HT-29 (cell line): Measurements from ENCODE around the gene MAP3K3. TPM values are rescaled to one million over a fixed set of nuclear protein-coding genes. Genes with fewer than 3 reads are reported as not detected.
"Not testable (repeated sequence)": the region's sequence is repeated elsewhere in the genome, so short reads cannot be mapped to it uniquely, and the experiment has no call there.

Experiments
- DNase-seq: peaks from one replicate; pipeline ENCODE4 v3.0.0-alpha.2; 2015; ENCODE audit warnings: low spot score
- small RNA-seq: library from RNA; depleted of rRNA; stranded (forward); fragments of <200 nt; gene quantifications from one replicate; pipeline ENCODE3, GENCODE V24; 2014
- total RNA-seq: library from RNA; depleted of rRNA; stranded (reverse); fragments of >200 nt; shearing (Covaris generic); gene quantifications from 2 replicates; pipeline ENCODE4 v1.2.3, GENCODE V29; 2014; rRNA removed

MAP3K3 gene
- total RNA-seq, 1 experiment from 2014 or later: 19.4 TPM

GRCh38 chr17:63704836-63705235 is 82.6 kb downstream of the MAP3K3 start:
- DNase-seq: no peak

DNA sequence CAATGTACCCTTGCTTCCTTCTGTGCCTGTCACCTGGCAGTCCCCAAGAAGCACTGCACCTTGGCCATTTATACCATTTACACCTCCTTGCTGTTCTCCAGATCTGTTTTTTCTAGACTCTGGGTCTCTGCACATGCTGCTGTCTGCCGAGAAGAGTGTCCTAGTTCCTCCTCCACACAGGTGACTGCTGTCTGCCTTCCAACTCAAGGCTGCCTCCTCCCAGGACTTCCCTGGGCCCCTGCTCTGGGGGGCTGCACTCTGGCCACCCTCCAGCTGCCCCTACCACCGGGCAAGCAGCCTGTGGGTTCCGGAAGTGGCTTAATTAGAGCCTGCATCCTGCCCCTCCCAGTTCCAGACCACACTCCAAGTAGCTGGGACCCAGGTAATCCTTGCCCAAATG is 83.4 kb downstream of the MAP3K3 start:
- no peak for DNase-seq

DNA sequence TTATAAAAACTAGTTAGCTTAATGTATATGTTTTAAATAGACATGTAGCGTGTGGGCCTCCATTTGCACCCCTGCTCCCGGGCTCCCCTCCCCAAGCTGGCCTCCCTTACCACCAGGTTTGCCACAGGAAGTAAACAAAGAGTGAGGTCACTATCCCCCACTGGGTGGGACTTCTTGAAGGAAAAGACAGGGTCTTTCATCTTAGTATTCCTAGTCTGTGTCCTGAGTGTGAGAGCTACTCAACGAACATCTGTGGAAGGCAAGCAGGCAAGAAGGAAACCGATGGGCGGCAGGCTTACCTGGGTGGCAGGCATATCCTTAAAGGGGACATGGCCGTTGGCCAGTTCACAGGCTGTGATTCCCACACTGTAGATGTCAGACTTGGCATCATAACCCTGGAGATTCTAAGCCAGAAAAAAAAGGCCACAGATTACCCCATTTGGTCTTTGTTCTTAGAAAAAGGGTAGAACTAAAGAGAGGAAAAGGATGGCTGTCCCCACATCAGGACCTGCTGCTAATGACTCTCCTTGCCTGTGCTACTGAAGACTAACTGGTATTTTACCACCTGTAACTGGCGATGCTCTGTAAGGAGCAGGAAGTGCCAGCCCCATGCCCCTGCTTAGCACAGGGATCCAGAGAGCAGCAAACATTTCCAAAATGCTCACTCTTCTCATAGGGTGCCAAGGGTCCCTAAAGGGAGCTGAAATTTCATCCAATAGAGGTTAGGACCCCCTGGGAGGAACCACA is 84.3 kb downstream of the MAP3K3 start:
- no peak for DNase-seq

DNA sequence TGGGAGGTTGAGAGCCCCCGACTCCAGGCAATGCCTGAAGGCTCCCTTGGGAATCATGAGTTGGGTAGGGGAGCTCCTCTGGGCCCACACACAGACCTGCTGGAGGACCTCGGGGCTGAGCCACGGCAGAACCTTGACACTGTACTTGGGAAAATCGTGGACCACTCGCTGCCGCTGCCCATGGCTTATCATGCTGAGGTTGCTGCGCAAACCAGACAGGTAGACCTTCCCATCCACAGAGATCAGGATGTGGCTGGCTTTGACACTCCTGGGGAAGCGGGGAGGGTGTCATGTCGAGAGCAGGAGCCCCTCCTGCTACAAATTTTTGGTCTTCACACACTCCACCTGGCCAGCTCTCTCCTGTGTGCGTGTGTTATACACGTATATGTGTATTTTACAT is 84.9 kb downstream of the MAP3K3 start:
- no peak for DNase-seq

GRCh38 chr17:63709110-63709509 is 86.9 kb downstream of the MAP3K3 start:
- no peak for DNase-seq

GRCh38 chr17:63714550-63715277 is 92.5 kb downstream of the MAP3K3 start:
- DNase-seq: no peak

- DNase-seq: no peak
Observed at GRCh38 chr17:63716426-63716825, 94.2 kb downstream of the MAP3K3 start.

GRCh38 chr17:63718988-63719387 is 96.8 kb downstream of the MAP3K3 start:
- DNase-seq: no peak

GRCh38 chr17:63720194-63720593 is 98.0 kb downstream of the MAP3K3 start:
- DNase-seq: not testable (repeated sequence)

DNA sequence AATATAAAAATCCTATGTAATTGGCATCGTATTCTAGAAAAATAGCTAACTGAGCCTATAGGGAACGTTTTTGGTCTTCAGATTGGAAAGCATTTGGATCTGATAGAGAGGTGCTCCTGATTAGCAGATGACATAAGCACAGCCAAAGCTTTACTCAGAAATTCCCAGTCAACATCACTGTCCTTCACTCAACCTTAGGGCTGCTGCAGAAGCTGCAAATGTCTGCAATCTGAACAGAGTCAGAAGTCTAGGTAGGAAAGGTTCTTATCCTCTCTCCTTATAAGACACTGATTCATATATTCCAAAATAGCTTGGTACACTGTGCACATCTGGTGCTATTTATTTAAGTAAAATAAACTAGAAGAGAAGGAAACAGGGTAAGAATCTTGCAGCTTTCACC is 100.2 kb downstream of the MAP3K3 start:
- DNase-seq: no peak

GRCh38 chr17:63735691-63736090 is 113.5 kb downstream of the MAP3K3 start:
- no peak for DNase-seq

GRCh38 chr17:63740464-63741142 is 118.4 kb downstream of the MAP3K3 start:
- DNase-seq: peak; percentile 63

GRCh38 chr17:63741143-63741407 is 118.9 kb downstream of the MAP3K3 start:
- DNase-seq: no peak

GRCh38 chr17:63741408-63742173 is 119.4 kb downstream of the MAP3K3 start, which contains the start of gene STRADA:
Gene STRADA (minus strand): TSS chr17:63741799. CDS start chr17:63728369, 13,430 bp downstream.
- peak; percentile 98 for DNase-seq

Small RNA genes lying within 50 kb of the gene (small RNA-seq; reads per million reads assigned to genes)
- gene RNU6-288P: not detected

Other genes with a start within 250 kb of the MAP3K3 start
- gene CYB561, start 176.1 kb upstream of the MAP3K3 start, total RNA-seq: 104 and 105 TPM in 2 replicates
- gene ACE, start 145.4 kb upstream of the MAP3K3 start, total RNA-seq: 3.1 TPM in 1 of 2 replicates, not detected in the other
- 0.61 TPM in 1 of 2 replicates, not detected in the other for gene KCNH6, start 99.1 kb upstream of the MAP3K3 start, total RNA-seq
- gene DCAF7, start 71.9 kb upstream of the MAP3K3 start, total RNA-seq: 35.7 and 39.6 TPM in 2 replicates
- gene TACO1, start 21.5 kb upstream of the MAP3K3 start, total RNA-seq: 27.0 and 28.3 TPM in 2 replicates
- 2.2 and 2.8 TPM in 2 replicates for gene LIMD2, start 77.7 kb downstream of the MAP3K3 start, total RNA-seq
- 5.2 and 6.6 TPM in 2 replicates for gene STRADA, start 119.4 kb downstream of the MAP3K3 start, total RNA-seq
- gene CCDC47, start 151.2 kb downstream of the MAP3K3 start, total RNA-seq: 54.3 and 56.8 TPM in 2 replicates
- gene DDX42, start 151.8 kb downstream of the MAP3K3 start, total RNA-seq: 42.3 and 45.3 TPM in 2 replicates
- gene PSMC5, start 205.0 kb downstream of the MAP3K3 start, total RNA-seq: 56.3 and 65.3 TPM in 2 replicates
- 35.7 and 41.7 TPM in 2 replicates for gene FTSJ3, start 205.2 kb downstream of the MAP3K3 start, total RNA-seq
- gene SMARCD2, start 220.3 kb downstream of the MAP3K3 start, total RNA-seq: 205 and 206 TPM in 2 replicates